GM21529 (cell line): ENCODE data around the gene CT45A8.
"Not testable (repeated sequence)": the region's sequence is repeated elsewhere in the genome, so short reads cannot be mapped to it uniquely, and the experiment has no call there.

Experiments used
- ATAC-seq: cut with Tn5 transposase; IDR thresholded peaks from one replicate; pipeline ENCODE4 v1.9.1; 2021; ENCODE audit not compliant: unreplicated experiment

The CT45A8 gene

GRCh38 chrX:135854438-135854837 lies at the start of gene CT45A8:
Gene CT45A8 (minus strand): TSS chrX:135854538. CDS start chrX:135850783, 3,755 bp downstream.
- ATAC-seq, result not testable (repeated sequence)

GRCh38 chrX:135893294-135893817 lies 39.0 kb upstream of the CT45A8 start, which contains the start of the genes CT45A10 and SAGE1:
Gene CT45A10 (minus strand): TSS chrX:135893444. CDS start chrX:135885344, 8,100 bp downstream.
Gene SAGE1 (plus strand): TSS chrX:135893716. CDS start chrX:135896243, 2,527 bp downstream.
- ATAC-seq, result no peak

GRCh38 chrX:135892781-135893180 lies 38.4 kb upstream of the CT45A8 start:
- ATAC-seq, result no peak

GRCh38 chrX:135890087-135890585 lies 35.8 kb upstream of the CT45A8 start:
- ATAC-seq, result no peak

GRCh38 chrX:135888976-135889375 lies 34.6 kb upstream of the CT45A8 start:
- ATAC-seq, result not testable (repeated sequence)

- not testable (repeated sequence) for ATAC-seq
These were observed 33.9 kb upstream of the CT45A8 start for GRCh38 chrX:135888230-135888629.

GRCh38 chrX:135882741-135883140 lies 28.4 kb upstream of the CT45A8 start:
- ATAC-seq, result not testable (repeated sequence)

GRCh38 chrX:135871712-135872111 lies 17.4 kb upstream of the CT45A8 start, which contains the start of gene CT45A9:
Gene CT45A9 (minus strand): TSS chrX:135871812. CDS start chrX:135868061, 3,751 bp downstream.
- not testable (repeated sequence) for ATAC-seq

GRCh38 chrX:135837180-135837579 lies 17.2 kb downstream of the CT45A8 start, which contains the start of gene CT45A7:
Gene CT45A7 (minus strand): TSS chrX:135837280. CDS start chrX:135833533, 3,747 bp downstream.
- ATAC-seq, result not testable (repeated sequence)

GRCh38 chrX:135819912-135820311 lies 34.4 kb downstream of the CT45A8 start, which contains the start of gene CT45A2:
Gene CT45A2 (minus strand): TSS chrX:135820012. CDS start chrX:135816265, 3,747 bp downstream.
- ATAC-seq, result not testable (repeated sequence)

- ATAC-seq, result not testable (repeated sequence)
These were observed 51.7 kb downstream of the CT45A8 start, which contains the start of gene CT45A6 for GRCh38 chrX:135802687-135803086. Gene CT45A6 (minus strand): TSS chrX:135802787. CDS start chrX:135798993, 3,794 bp downstream.
